Suprapubic skin (tissue), 4 donors: ENCODE results near the gene UBE2O. TPM values are rescaled to one million over a fixed set of nuclear protein-coding genes. Genes with fewer than 3 reads are reported as not detected.

ENCODE experiments used
- DNase-seq, 2 donors: peaks; one replicate each; pipeline ENCODE4 v3.0.0-alpha.2; 2019; ENCODE audit warnings: low spot score in 2 of 2
- H3K27ac ChIP-seq: fragments of 200-600 bp; sonication (generic); one replicate; pipeline ENCODE4 v1.5.1; 2019
- H3K27me3 ChIP-seq: fragments of 200-600 bp; sonication (generic); one replicate; pipeline ENCODE4 v1.5.1; 2019
- H3K36me3 ChIP-seq: fragments of 200-600 bp; sonication (generic); one replicate; pipeline ENCODE4 v1.5.1; 2019
- H3K4me1 ChIP-seq: fragments of 200-600 bp; sonication (generic); one replicate; pipeline ENCODE4 v1.5.1; 2019
- H3K4me3 ChIP-seq: fragments of 200-600 bp; sonication (generic); one replicate; pipeline ENCODE4 v1.5.1; 2019; ENCODE audit warnings: mild to moderate bottlenecking
- H3K9me3 ChIP-seq: fragments of 200-600 bp; sonication (generic); one replicate; pipeline ENCODE4 v1.5.1; 2019
- CTCF ChIP-seq, 2 donors: fragments of 200-600 bp in 1 of 2; fragments of 450-650 bp in 1 of 2; sonication (generic) in 1 of 2; IDR thresholded peaks; one replicate each; pipeline ENCODE4 v1.5.1; 2016 to 2019; ENCODE audit warnings: antibody characterized with exemption in 2 of 2, mild to moderate bottlenecking in 1 of 2, moderate library complexity in 1 of 2
- EP300 ChIP-seq: sonication (generic); formaldehyde crosslinking; IDR thresholded peaks from one replicate; pipeline ENCODE4 v1.6.1; 2017; ENCODE audit warnings: antibody characterized with exemption
- POLR2A ChIP-seq, 2 donors: fragments of 450-650 bp; IDR thresholded peaks; one replicate each; pipeline ENCODE4 v1.6.1; 2017; ENCODE audit warnings: antibody characterized with exemption in 2 of 2, mild to moderate bottlenecking in 2 of 2, moderate library complexity in 2 of 2
- POLR2AphosphoS5 ChIP-seq, 3 donors: sonication (generic); formaldehyde crosslinking; IDR thresholded peaks; one replicate each; pipeline ENCODE4 v1.6.1; 2017; ENCODE audit warnings: antibody characterized with exemption in 3 of 3
- WGBS: methylation state at CpG from one replicate; pipeline ENCODE4 v1.1.5; 2018; 5-methylcytosine and 5-hydroxymethylcytosine counted together
- total RNA-seq, 4 donors: library from RNA; depleted of rRNA; stranded (reverse); fragments of >200 nt; gene quantifications; one replicate each; pipeline ENCODE4 v1.1.0, GENCODE V29; 2016

UBE2O gene
- total RNA-seq, 4 donors from 2014 or later = 31.3 to 42.0 (median 37.7) TPM

GRCh38 chr17:76417499-76418143 lies 35.3 kb downstream of the UBE2O start:
- no peak overlapping the region for H3K4me3 ChIP-seq
- H3K27me3 ChIP-seq = no peaks in the 10 kb centered on the region
- TF ChIP-seq POLR2AphosphoS5 (IDR thresholded peaks at IDR 0.05) (no peak), POLR2A (IDR thresholded peaks at IDR 0.05) (no peak), CTCF (IDR thresholded peaks at IDR 0.05) (no peak), EP300 (no peak)
- H3K36me3 ChIP-seq = no peaks in the 10 kb centered on the region
- H3K9me3 ChIP-seq = no peaks in the 10 kb centered on the region
- no peak for DNase-seq
- no peak overlapping the region for H3K27ac ChIP-seq
- WGBS = 74% methylated on average over 11 of the region's 11 CpGs
- peaks cover 11% of the 10 kb centered on the region for H3K4me1 ChIP-seq

- no peak for DNase-seq
- H3K27ac ChIP-seq = no peak overlapping the region
- WGBS = 100% methylated on average over 3 of the region's 4 CpGs
- no peaks in the 10 kb centered on the region for H3K27me3 ChIP-seq
- TF ChIP-seq POLR2A (IDR thresholded peaks at IDR 0.05) = no peak
- no peak for TF ChIP-seq EP300
- no peak for TF ChIP-seq CTCF (IDR thresholded peaks at IDR 0.05)
- TF ChIP-seq POLR2AphosphoS5 (IDR thresholded peaks at IDR 0.05) = no peak
- H3K36me3 ChIP-seq = no peaks in the 10 kb centered on the region
- no peak overlapping the region for H3K4me3 ChIP-seq
- no peaks in the 10 kb centered on the region for H3K9me3 ChIP-seq
- peaks cover 11% of the 10 kb centered on the region for H3K4me1 ChIP-seq
These were observed 36.1 kb downstream of the UBE2O start for GRCh38 chr17:76416899-76417298.

- Histone ChIP-seq H3K9me3 (no peaks in the 10 kb centered on the region), H3K4me3 (no peak overlapping the region), H3K27me3 (no peaks in the 10 kb centered on the region), H3K4me1 (peaks cover 11% of the 10 kb centered on the region), H3K27ac (no peak overlapping the region), H3K36me3 (no peaks in the 10 kb centered on the region)
- DNase-seq = no peak
- WGBS = 92% methylated on average over 6 of the region's 6 CpGs
- TF ChIP-seq POLR2A (IDR thresholded peaks at IDR 0.05) (no peak), POLR2AphosphoS5 (IDR thresholded peaks at IDR 0.05) (no peak), EP300 (no peak), CTCF (IDR thresholded peaks at IDR 0.05) (no peak)
These were observed 36.5 kb downstream of the UBE2O start for GRCh38 chr17:76416457-76416856.

- TF ChIP-seq EP300 (no peak), CTCF (IDR thresholded peaks at IDR 0.05) (no peak), POLR2AphosphoS5 (IDR thresholded peaks at IDR 0.05) (no peak), POLR2A (IDR thresholded peaks at IDR 0.05) (no peak)
- 82% methylated on average over 15 of the region's 15 CpGs for WGBS
- H3K4me1 ChIP-seq = peaks cover 7% of the 10 kb centered on the region
These were observed 37.2 kb downstream of the UBE2O start for GRCh38 chr17:76415786-76416185.

GRCh38 chr17:76414334-76415295 lies 38.3 kb downstream of the UBE2O start:
- TF ChIP-seq EP300 (no peak), POLR2A (IDR thresholded peaks at IDR 0.05) (no peak), POLR2AphosphoS5 (IDR thresholded peaks at IDR 0.05) (no peak), CTCF (IDR thresholded peaks at IDR 0.05) (no peak)
- no peaks in the 10 kb centered on the region for H3K9me3 ChIP-seq
- 47% methylated on average over 18 of the region's 21 CpGs for WGBS
- H3K27ac ChIP-seq = no peak overlapping the region
- H3K4me1 ChIP-seq = peaks cover 7% of the 10 kb centered on the region
- no peak for DNase-seq
- no peaks in the 10 kb centered on the region for H3K27me3 ChIP-seq
- H3K36me3 ChIP-seq = no peaks in the 10 kb centered on the region
- H3K4me3 ChIP-seq = no peak overlapping the region

More at GRCh38 chr17:76415786-76416185, 37.2 kb downstream of the UBE2O start:
- Histone ChIP-seq H3K36me3 (no peaks in the 10 kb centered on the region), H3K27me3 (no peaks in the 10 kb centered on the region), H3K4me3 (no peak overlapping the region), H3K27ac (no peak overlapping the region), H3K9me3 (no peaks in the 10 kb centered on the region)
- DNase-seq = no peak
